NCI-H2081 treated with DMSO at 0.1 percent for 48 hours (cell line): ENCODE results near the gene SUN1.
"Not testable (repeated sequence)": the region's sequence is repeated elsewhere in the genome, so short reads cannot be mapped to it uniquely, and the experiment has no call there.

ENCODE experiments used
- DNase-seq: peaks from one replicate; lab custom pipeline; 2025; lab: John Stamatoyannopoulos, UW

Gene SUN1

DNA sequence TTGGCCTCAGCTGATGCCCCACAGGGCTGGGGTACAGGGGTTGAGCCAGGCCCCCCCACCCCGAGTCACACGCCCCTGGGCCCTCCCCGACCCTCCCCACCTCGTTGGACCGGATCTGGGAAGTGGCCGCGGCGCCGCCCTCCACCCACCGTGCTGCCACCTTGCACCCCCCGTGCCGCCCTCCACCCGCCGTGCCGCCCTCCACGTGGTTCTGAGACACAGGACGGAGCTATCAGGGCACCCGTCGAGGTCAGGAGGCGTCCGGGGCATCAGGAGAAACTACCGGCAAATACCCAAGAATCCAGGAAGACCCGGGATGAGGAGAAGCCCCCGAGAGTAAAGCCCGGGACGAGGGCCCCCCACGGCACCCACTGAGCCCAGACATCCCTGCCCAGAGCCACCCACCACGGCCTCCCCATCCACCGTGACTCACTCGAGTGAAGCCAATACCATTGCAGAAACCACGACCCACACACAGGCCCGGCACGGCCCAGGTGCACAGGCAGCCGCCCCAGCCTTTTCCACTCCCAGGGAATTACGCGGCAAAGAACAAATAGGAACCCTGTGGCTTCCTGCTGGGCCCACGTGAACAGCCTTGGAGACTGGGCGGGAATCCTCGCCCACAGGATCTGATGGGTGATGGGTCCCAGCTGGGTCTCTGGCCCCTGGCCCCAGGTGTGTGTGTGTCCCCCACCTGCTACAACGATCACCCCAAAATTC lies 88.2 kb downstream of the SUN1 start:
- no peak for DNase-seq

GRCh38 chr7:921071-921461 lies 88.8 kb downstream of the SUN1 start:
- DNase-seq, result no peak

DNA sequence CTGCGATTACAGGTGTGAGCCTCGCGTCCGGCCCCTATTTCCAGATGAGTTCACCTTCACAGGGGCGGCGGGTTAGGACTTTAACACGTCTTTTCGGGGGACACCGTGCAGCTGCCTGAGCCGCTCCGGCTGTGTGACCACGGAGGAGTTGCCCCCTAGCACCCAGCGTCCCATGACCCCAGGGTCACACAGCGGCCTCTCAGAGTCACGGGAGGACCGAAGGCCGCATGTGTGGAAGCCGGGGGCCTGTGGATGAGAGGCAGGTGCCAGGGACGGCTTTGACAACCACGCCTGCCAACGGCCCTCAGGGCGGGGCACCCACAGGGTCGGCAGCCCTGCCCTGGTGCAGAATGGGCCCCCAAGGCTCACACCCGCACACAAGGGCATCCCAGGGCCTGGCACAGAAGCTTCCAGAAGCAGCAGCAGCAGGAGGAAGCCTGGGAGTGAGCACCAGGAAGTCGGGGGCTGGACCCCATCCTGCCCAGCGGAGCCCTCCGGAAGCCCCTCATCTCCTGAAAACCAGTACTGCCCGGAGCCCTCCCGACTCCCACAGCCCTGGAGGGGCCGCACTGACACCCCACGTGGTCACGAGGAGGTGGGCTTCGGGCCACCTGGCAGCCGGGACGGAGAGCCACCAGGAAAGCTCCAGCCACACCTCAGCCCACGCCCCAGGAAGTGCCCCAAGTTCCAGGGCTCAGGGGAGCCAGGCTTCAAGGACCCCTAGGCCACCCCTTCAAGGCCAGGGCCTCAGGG lies 89.5 kb downstream of the SUN1 start:
- DNase-seq, result no peak

DNA sequence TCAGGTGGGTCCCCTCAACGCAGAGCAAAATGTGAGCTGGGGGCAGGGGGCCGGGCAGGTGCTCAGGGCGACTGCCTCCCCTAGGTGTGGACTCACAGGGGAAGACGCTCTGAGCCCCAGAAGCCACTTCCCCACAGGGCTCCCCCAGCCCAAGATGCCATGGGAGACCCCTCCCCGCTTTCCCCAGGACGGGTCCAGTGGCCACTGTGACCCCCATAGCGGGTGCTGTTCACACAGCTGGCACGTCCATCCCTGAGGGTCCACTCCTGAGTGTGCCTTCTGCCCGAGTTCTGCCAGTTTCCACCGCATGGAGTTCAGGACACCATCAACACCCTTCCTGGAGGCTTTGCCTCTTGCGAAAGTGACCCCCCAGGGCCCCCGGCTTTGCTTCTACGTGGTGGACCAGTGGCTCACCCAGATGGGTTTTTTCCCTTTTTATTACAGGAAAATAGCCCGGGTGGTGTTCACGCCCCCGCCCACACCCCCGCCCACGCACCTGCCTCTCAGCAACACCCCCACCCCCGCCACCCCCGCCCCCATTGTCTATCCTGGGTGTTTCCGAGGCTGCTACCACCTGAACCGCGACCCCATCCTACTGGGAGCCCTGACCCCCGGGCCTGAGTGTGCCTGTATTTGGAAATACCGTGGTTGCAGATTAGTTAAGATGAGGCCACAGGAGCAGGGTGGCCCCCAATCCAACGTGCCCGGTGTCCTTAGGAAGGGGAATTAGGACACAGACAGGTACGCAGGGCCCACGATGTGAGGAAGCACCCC lies 90.2 kb downstream of the SUN1 start:
- no peak for DNase-seq

GRCh38 chr7:923108-924041 lies 91.1 kb downstream of the SUN1 start:
- no peak for DNase-seq

DNA sequence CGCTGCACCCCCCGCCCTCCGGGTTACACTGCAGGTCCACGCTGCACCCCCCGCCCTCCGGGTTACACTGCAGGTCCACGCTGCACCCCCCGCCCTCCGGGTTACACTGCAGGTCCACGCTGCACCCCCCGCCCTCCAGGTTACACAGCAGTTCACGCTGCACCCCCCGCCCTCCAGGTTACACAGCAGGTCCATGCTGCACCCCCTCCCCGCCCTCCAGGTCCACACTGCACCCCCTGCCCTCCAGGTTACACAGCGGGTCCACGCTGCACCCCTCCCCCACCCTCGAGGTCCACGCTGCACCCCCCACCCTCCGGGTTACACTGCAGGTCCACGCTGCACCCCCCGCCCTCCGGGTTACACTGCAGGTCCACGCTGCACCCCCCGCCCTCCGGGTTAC lies 91.8 kb downstream of the SUN1 start:
- not testable (repeated sequence) for DNase-seq
